ENCODE measurements around the gene GPR132. TPM values are rescaled to one million over a fixed set of nuclear protein-coding genes. Genes with fewer than 3 reads are reported as not detected.
A peak's percentile ranks its signal among the peaks of the same experiment; 100 is the strongest.

The GPR132 gene
- total RNA-seq, 3 donors from 2014 or later (not counting 1 experiment from before 2014, with no cell fraction given) = 18.2 to 30.3 (median 26.7) TPM

GRCh38 chr14:105061428-105062047 is 3.7 kb downstream of the GPR132 start:
- peak; percentile 5 to 9 (median 5) for ATAC-seq
- no peaks in the 10 kb centered on the region for H3K27me3 Mint-ChIP-seq (ENCODE audit: low read depth in 2 of 2)

DNA sequence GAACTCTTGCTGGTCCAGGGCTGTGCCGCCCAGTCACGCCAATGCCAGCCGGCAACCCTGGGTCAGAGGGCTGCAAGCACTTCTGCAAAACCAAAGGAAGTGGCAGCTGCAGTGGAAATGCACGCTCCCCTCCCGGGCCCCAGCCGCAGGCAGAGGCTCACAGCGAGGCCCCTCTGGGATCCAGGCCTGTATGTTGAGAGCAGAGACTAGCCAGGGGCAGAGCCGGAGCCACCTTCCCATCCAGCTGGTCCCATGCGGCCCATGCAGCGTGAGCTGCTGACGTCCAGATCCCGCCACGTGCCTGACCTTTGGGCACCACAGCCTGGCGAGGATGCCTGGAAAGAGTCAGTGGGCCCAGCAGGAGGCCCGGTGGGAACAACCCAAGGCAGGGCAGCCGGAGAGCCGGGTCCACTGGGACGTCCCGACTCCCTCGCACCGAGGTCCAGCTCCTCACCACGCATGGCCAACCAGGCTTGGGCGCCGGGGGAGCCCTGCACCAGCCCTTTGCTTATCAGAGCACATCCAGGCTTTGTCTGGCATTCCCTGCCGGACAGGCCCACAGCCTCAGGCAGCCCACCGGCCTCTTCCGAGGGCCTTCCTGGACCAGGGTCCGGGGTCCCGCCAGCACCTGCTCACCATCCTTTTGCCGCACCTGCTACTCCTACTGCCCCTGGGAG is 4.3 kb downstream of the GPR132 start:
- ATAC-seq = no peak
- TF ChIP-seq CTCF (IDR thresholded peaks at IDR 0.05) = no peak
- peak overlapping the region; percentile 96 for H3K27ac Mint-ChIP-seq

More at GRCh38 chr14:105061428-105062047, 3.7 kb downstream of the GPR132 start:
- intact Hi-C loops (cut with micrococcal nuclease) = no loop called here
- Mint-ChIP-seq H3K36me3 (no peaks in the 10 kb centered on the region), H3K4me1 (peaks cover 45 to 70% of the 10 kb centered on the region in 2 donors), H3K9me3 (no peaks in the 10 kb centered on the region), H3K27ac (peak overlapping the region; percentile 96), H3K4me3 (peak overlapping the region; percentile 86)
- peak in 1 of 2 donors; percentile 66 for DNase-seq
- peaks cover 82% of the 10 kb centered on the region for H3K4me1 ChIP-seq (ENCODE audit: control insufficient read depth, insufficient read depth, low read length)
- H3K9me3 ChIP-seq (ENCODE audit: control insufficient read depth, insufficient read depth, low read length) = no peaks in the 10 kb centered on the region
- no peaks in the 10 kb centered on the region for H3K27me3 ChIP-seq (ENCODE audit: control insufficient read depth, insufficient read depth, low read length)
- H3K36me3 ChIP-seq (ENCODE audit: control insufficient read depth, insufficient read depth, low read length) = peaks cover 10% of the 10 kb centered on the region
- H3K27ac ChIP-seq (ENCODE audit: low read length) = peak overlapping the region; percentile 79
- TF ChIP-seq CTCF (IDR thresholded peaks at IDR 0.05) = no peak
- peak overlapping the region; percentile 46 for H3K4me3 ChIP-seq (ENCODE audit: low read length)
- under 1% methylated on average over 13 of the region's 13 CpGs for WGBS (ENCODE audit: insufficient coverage)

DNA sequence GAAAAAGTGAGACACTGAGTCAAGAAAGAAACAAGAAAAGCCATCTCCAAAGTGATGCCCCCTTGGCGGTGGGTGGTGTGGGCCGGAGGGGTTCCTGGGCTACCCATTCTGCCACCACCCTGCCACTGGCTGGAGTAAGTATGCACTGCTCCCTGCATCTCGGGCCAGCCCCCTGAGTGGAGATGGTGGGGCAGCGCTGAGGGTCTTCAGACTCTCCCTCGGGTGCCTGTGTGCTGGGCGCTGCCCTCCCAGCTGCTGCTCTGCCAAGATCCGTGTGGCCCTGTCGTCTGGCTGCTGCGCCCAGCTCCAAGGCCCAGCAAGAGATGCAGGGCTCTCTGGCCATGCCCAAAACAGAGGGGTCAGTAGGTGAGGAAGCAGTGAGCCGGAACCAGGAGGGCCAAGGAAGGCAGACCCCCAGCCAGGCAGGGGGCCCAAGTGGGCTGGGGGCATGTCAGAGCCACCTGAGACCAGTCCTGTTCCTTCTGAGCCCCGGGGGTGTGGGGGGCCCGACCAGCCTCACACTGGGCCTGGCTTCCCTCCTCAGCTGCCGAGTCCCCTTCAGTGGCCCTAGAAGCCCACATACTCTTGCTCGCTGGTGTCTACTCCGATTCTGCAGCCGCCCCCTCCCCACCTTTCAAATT is 5.2 kb downstream of the GPR132 start:
- Histone ChIP-seq H3K27me3 (ENCODE audit: control insufficient read depth, insufficient read depth, low read length) (no peaks in the 10 kb centered on the region), H3K4me1 (ENCODE audit: control insufficient read depth, insufficient read depth, low read length) (peaks cover 68% of the 10 kb centered on the region), H3K36me3 (ENCODE audit: control insufficient read depth, insufficient read depth, low read length) (peaks cover 24% of the 10 kb centered on the region), H3K9me3 (ENCODE audit: control insufficient read depth, insufficient read depth, low read length) (no peaks in the 10 kb centered on the region), H3K27ac (ENCODE audit: low read length) (peak overlapping the region; percentile 79), H3K4me3 (ENCODE audit: low read length) (no peak overlapping the region)
- WGBS (ENCODE audit: insufficient coverage) = 64% methylated on average over 16 of the region's 16 CpGs
- TF ChIP-seq CTCF (IDR thresholded peaks at IDR 0.05) = no peak
- peak overlapping the region; percentile 96 for H3K27ac Mint-ChIP-seq
- no peaks in the 10 kb centered on the region for H3K9me3 Mint-ChIP-seq
- no peaks in the 10 kb centered on the region for H3K27me3 Mint-ChIP-seq (ENCODE audit: low read depth in 2 of 2)
- intact Hi-C loops (cut with micrococcal nuclease) = no loop called here
- H3K4me1 Mint-ChIP-seq = peaks cover 45 to 56% of the 10 kb centered on the region in 2 donors
- H3K4me3 Mint-ChIP-seq = peak overlapping the region; percentile 86
- ATAC-seq = no peak
- no peaks in the 10 kb centered on the region for H3K36me3 Mint-ChIP-seq
- no peak for DNase-seq

More for the DNA sequence above, 4.3 kb downstream of the GPR132 start:
- H3K4me3 Mint-ChIP-seq = peak overlapping the region; percentile 86
- WGBS (ENCODE audit: insufficient coverage) = 10% methylated on average over 30 of the region's 30 CpGs
- H3K36me3 Mint-ChIP-seq = no peaks in the 10 kb centered on the region
- H3K4me3 ChIP-seq (ENCODE audit: low read length) = peak overlapping the region; percentile 46
- peaks cover 45 to 65% of the 10 kb centered on the region in 2 donors for H3K4me1 Mint-ChIP-seq
- H3K9me3 Mint-ChIP-seq = no peaks in the 10 kb centered on the region
- H3K36me3 ChIP-seq (ENCODE audit: control insufficient read depth, insufficient read depth, low read length) = peaks cover 16% of the 10 kb centered on the region
- no peaks in the 10 kb centered on the region for H3K9me3 ChIP-seq (ENCODE audit: control insufficient read depth, insufficient read depth, low read length)
- no peaks in the 10 kb centered on the region for H3K27me3 Mint-ChIP-seq (ENCODE audit: low read depth in 2 of 2)
- intact Hi-C loops (cut with micrococcal nuclease) = no loop called here
- peak in 1 of 2 donors; percentile 67 for DNase-seq
- peak overlapping the region; percentile 79 for H3K27ac ChIP-seq (ENCODE audit: low read length)
- H3K27me3 ChIP-seq (ENCODE audit: control insufficient read depth, insufficient read depth, low read length) = no peaks in the 10 kb centered on the region
- H3K4me1 ChIP-seq (ENCODE audit: control insufficient read depth, insufficient read depth, low read length) = peaks cover 76% of the 10 kb centered on the region
